ENCODE results near the gene AKR7A3.

Gene AKR7A3

DNA sequence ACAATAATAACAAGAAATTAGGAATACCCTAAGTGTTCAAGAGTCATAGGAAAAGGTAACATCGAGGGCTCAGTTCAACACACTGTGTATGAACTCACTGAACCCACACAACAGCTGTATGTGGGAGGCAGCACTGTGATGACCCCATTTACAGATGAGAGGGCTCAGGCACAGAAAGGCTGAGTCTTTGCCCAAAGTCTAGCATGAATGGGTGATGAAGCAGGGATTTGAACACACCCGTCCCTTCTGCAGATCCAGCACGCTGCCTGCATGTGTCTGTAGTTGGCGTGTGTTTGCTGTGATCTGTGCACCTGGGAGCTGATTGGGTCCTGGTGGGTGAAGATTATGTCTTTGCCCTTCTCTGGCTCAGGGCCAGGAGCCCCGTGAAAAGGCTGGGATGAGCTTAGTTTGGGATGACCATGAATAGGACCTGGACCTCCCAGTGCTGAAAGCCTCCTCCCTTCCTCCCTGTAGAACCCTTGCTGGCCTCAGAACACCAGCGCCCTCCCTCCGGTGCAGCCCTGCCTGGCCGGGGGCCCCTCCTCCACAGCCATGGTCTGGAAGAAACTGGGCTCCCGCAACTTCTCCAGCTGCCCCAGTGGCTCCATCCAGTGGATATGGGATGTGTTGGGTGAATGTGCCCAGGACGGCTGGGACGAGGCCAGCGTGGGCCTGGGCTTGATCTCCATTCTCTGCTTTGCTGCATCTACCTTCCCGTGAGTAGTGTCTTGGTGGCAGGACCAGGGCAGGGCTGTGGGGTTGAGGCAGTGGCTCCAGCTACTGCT lies 28.7 kb upstream of the AKR7A3 start:
- TF ChIP-seq SUZ12 (IDR thresholded peaks at IDR 0.05; ENCODE audit: extremely low read depth, insufficient read depth, insufficient read length), result no peak
- TF ChIP-seq YY1 (IDR thresholded peaks at IDR 0.05; ENCODE audit: insufficient read depth, insufficient read length), result no peak
- no peak for TF ChIP-seq ZNF274 (IDR thresholded peaks at IDR 0.05; ENCODE audit: low read depth, low read length)
- Histone ChIP-seq H3K9ac (ENCODE audit: insufficient read length, low read depth) (no peak overlapping the region), H3K4me1 (ENCODE audit: insufficient read depth, insufficient read length) (peaks cover 5% of the 10 kb centered on the region), H3K27me3 (ENCODE audit: insufficient read depth, insufficient read length) (no peaks in the 10 kb centered on the region), H3K4me3 (ENCODE audit: insufficient read length, low read depth) (no peak overlapping the region), H3K9me3 (ENCODE audit: insufficient read depth, low read length) (no peaks in the 10 kb centered on the region), H3K36me3 (ENCODE audit: insufficient read depth, insufficient read length, low read length) (peaks cover 35% of the 10 kb centered on the region)
- no peak for DNase-seq (ENCODE audit: low read depth, low spot score)

DNA sequence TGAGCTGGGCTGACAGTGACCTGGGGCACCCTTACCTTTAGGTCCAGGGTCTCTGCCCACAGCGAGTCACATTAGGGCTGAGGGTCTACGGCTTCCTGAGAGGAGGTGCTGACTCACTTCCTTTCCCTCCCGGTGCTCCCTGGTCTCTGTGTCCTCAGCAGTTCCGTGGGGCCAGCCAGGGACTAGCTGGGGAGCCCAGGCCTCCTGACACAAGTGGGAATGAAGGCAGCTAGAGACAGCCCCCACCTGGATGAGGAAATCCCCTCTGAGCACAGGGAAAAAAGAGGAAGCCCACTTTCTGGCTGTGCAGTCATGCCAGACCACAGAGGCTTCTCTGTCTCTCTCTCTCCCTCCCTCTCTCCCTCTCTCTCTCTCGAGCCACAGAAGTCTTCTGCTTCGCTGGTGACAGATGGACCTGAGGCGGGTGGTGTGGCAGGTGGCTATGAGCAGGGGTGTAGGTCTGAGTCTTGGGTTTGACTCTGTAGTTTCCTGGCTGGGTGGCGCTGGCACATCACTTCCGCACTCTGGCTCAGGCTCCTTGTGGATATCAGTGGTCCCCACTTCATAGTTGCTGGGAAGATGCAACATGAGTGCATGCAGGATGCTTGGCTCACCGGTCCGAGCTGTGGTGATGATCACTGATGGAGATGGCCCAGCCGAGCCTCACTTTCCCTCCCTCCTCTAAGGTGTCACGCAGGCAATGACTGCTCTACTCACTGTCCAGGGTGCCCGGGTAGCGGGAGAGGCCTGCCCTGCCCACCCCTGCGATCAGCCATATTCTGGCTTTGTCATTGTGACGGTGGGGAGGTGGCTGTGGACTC lies 27.0 kb upstream of the AKR7A3 start:
- TF ChIP-seq SUZ12 (IDR thresholded peaks at IDR 0.05; ENCODE audit: extremely low read depth, insufficient read depth, insufficient read length), result no peak
- no peak for TF ChIP-seq ZNF274 (IDR thresholded peaks at IDR 0.05; ENCODE audit: low read depth, low read length)
- no peak for TF ChIP-seq YY1 (IDR thresholded peaks at IDR 0.05; ENCODE audit: insufficient read depth, insufficient read length)

DNA sequence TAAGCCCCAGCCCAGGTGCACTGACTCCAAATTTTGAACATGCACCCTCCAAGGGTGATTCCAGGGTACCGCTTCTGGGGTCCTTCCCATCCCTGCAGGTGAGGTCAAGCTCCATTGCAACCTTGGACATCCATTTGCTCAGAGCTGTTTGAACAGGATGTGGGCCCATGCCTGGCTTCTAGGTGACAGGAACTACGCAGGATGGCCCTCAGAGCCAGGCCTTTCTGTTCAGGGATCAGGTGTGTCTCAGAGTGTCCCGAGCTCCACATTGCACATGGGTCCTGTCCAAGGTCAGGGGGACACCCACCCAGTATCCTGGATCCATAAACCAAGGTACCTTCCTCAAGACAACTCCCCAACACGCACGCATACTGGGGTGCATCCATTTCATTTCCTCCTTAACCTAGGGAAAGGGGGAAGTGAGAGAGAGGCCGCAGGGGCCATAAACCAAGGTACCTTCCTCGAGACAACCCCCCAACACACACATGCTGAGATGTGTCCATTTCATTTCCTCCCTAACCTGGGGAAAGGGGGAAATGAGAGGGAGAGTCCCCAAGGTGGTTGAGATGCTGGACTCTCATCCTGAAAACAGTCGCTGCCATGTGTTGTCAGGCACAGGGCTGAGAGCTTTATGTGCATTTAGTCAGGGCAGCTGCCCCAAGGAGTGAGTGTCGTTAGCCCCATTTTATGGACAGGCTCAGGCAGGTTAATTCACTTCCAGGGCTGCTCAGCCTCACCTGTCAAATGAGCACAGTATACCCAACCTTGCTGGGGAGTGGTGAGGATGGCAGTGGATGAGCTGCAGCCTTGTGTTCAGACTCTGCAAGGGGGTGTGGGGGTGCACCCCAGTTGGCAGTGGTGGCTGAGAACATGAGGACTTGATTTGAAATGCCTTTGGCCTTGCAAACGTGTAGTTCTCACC lies 25.7 kb upstream of the AKR7A3 start:
- H3K4me3 ChIP-seq (ENCODE audit: insufficient read length, low read depth), result no peak overlapping the region
- H3K9ac ChIP-seq (ENCODE audit: insufficient read length, low read depth), result peak overlapping the region; percentile 17
- peaks cover 11% of the 10 kb centered on the region for H3K4me1 ChIP-seq (ENCODE audit: insufficient read depth, insufficient read length)

More for the DNA sequence above, 27.0 kb upstream of the AKR7A3 start:
- Histone ChIP-seq H3K4me1 (ENCODE audit: insufficient read depth, insufficient read length) (peaks cover 11% of the 10 kb centered on the region), H3K9ac (ENCODE audit: insufficient read length, low read depth) (no peak overlapping the region), H3K36me3 (ENCODE audit: insufficient read depth, insufficient read length, low read length) (peaks cover 30% of the 10 kb centered on the region), H3K27me3 (ENCODE audit: insufficient read depth, insufficient read length) (peaks cover 6% of the 10 kb centered on the region), H3K9me3 (ENCODE audit: insufficient read depth, low read length) (no peaks in the 10 kb centered on the region), H3K4me3 (ENCODE audit: insufficient read length, low read depth) (no peak overlapping the region)
- DNase-seq (ENCODE audit: low read depth, low spot score), result no peak

DNA sequence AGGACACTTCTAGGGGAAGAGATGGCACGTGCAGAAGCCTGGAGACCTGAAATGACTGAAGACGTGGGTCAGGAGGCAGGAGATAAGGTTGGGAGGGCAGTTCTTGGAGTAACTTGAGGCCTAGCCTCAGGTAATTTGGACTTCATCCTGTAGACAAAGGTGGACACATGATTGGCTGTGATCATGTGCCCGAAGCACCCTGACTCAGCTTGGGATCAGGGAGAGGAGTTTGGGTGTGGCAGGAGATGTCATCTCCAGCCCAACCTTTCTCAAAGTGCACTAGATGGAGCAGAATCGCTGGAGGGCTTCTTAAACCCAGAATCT lies 25.0 kb upstream of the AKR7A3 start:
- DNase-seq (ENCODE audit: low read depth, low spot score), result no peak

More for the DNA sequence above, 25.7 kb upstream of the AKR7A3 start:
- H3K36me3 ChIP-seq (ENCODE audit: insufficient read depth, insufficient read length, low read length), result peaks cover 29% of the 10 kb centered on the region
- DNase-seq (ENCODE audit: low read depth, low spot score), result no peak
- peaks cover 6% of the 10 kb centered on the region for H3K27me3 ChIP-seq (ENCODE audit: insufficient read depth, insufficient read length)
- no peak for TF ChIP-seq SUZ12 (IDR thresholded peaks at IDR 0.05; ENCODE audit: extremely low read depth, insufficient read depth, insufficient read length)
- no peak for TF ChIP-seq YY1 (IDR thresholded peaks at IDR 0.05; ENCODE audit: insufficient read depth, insufficient read length)
- TF ChIP-seq ZNF274 (IDR thresholded peaks at IDR 0.05; ENCODE audit: low read depth, low read length), result no peak
- H3K9me3 ChIP-seq (ENCODE audit: insufficient read depth, low read length), result no peaks in the 10 kb centered on the region

DNA sequence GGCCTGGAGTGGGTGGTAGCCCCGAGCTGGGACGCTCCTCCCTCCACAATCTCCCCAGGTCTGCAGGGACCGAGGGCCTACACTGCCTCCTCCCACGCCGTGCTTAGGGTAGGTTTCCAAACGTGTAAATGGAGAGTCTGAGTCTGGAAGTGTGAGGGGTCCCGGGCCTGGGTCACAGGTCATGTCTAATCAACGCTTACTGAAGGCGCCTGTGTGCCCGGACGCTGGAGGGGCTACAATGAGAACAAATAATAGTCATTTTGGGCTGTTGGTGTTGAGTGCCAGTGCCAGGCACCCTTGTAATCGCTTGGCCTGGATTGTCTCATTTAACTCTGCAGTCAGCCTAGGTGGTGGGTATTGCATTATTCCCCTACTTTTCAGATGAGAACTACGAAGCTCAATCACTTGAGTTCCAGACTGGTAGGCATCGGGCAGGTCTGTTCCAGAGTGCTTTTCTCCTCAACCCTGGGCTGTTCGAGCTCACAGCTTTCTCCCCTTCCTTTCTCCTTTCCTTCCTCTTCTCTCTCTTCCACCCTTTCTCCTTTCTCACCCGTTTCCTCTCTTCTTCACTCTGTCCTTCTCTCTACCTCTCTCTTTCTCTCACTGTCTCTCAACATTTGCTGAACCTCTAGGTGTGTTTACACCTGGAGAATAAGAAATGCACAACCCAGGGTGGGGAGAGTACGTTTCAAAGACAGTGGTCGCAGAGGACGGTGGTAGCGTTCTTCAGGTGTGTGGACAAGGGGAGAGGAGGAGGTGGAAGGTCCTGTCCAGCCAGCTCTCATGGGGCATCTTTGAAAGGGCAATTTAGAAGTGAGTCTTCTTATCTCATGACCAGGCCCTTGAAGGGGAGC lies 24.4 kb upstream of the AKR7A3 start:
- Histone ChIP-seq H3K4me3 (ENCODE audit: insufficient read length, low read depth) (peak overlapping the region; percentile 79), H3K36me3 (ENCODE audit: insufficient read depth, insufficient read length, low read length) (peaks cover 28% of the 10 kb centered on the region), H3K4me1 (ENCODE audit: insufficient read depth, insufficient read length) (peaks cover 11% of the 10 kb centered on the region), H3K9ac (ENCODE audit: insufficient read length, low read depth) (peak overlapping the region; percentile 90), H3K9me3 (ENCODE audit: insufficient read depth, low read length) (no peaks in the 10 kb centered on the region), H3K27me3 (ENCODE audit: insufficient read depth, insufficient read length) (peaks cover 6% of the 10 kb centered on the region)
- no peak for TF ChIP-seq YY1 (IDR thresholded peaks at IDR 0.05; ENCODE audit: insufficient read depth, insufficient read length)
- no peak for TF ChIP-seq SUZ12 (IDR thresholded peaks at IDR 0.05; ENCODE audit: extremely low read depth, insufficient read depth, insufficient read length)
- TF ChIP-seq ZNF274 (IDR thresholded peaks at IDR 0.05; ENCODE audit: low read depth, low read length), result no peak
- DNase-seq (ENCODE audit: low read depth, low spot score), result no peak

More for the DNA sequence above, 25.0 kb upstream of the AKR7A3 start:
- Histone ChIP-seq H3K4me3 (ENCODE audit: insufficient read length, low read depth) (no peak overlapping the region), H3K9me3 (ENCODE audit: insufficient read depth, low read length) (no peaks in the 10 kb centered on the region), H3K36me3 (ENCODE audit: insufficient read depth, insufficient read length, low read length) (peaks cover 28% of the 10 kb centered on the region), H3K4me1 (ENCODE audit: insufficient read depth, insufficient read length) (peaks cover 11% of the 10 kb centered on the region), H3K27me3 (ENCODE audit: insufficient read depth, insufficient read length) (peaks cover 6% of the 10 kb centered on the region), H3K9ac (ENCODE audit: insufficient read length, low read depth) (no peak overlapping the region)
- no peak for TF ChIP-seq ZNF274 (IDR thresholded peaks at IDR 0.05; ENCODE audit: low read depth, low read length)
- TF ChIP-seq YY1 (IDR thresholded peaks at IDR 0.05; ENCODE audit: insufficient read depth, insufficient read length), result no peak
- no peak for TF ChIP-seq SUZ12 (IDR thresholded peaks at IDR 0.05; ENCODE audit: extremely low read depth, insufficient read depth, insufficient read length)
